Natural killer cell (primary cell): ENCODE results near the gene PILRA. TPM values are rescaled to one million over a fixed set of nuclear protein-coding genes. Genes with fewer than 3 reads are reported as not detected.

Source experiments
- ATAC-seq, 3 donors: fragments of 150-1000 bp in 2 of 3; fragments of 200-7000 bp in 1 of 3; cut with Tn5 transposase; 1 replicate in 1 of 3; 2 replicates in 2 of 3; pipeline ENCODE4 v1.10.0; 2021; ENCODE audit warnings: mild to moderate bottlenecking in 2 of 3, moderate library complexity in 2 of 3
- DNase-seq, 2 donors: peaks; one replicate each; pipeline versions ENCODE4 v3.0.0 to v3.0.0-alpha.2; 2013 to 2021; ENCODE audit warnings: mixed read lengths in 1 of 2
- H3K27ac ChIP-seq: one replicate; pipeline ENCODE4 v1.5.1; 2013; ENCODE audit warnings: mild to moderate bottlenecking, low read length
- H3K27me3 ChIP-seq: one replicate; pipeline ENCODE4 v1.6.1; 2013; ENCODE audit warnings: low read length; ENCODE audit not compliant: control insufficient read depth, insufficient read depth
- H3K36me3 ChIP-seq: one replicate; pipeline ENCODE4 v1.6.1; 2013; ENCODE audit warnings: low read length; ENCODE audit not compliant: control insufficient read depth, insufficient read depth
- H3K4me1 ChIP-seq: one replicate; pipeline ENCODE4 v1.6.1; 2013; ENCODE audit warnings: low read length; ENCODE audit not compliant: control insufficient read depth, insufficient read depth
- H3K4me3 ChIP-seq: one replicate; pipeline ENCODE4 v1.5.1; 2013; ENCODE audit warnings: low read length
- H3K9me3 ChIP-seq: one replicate; pipeline ENCODE4 v1.6.1; 2013; ENCODE audit warnings: low read length; ENCODE audit not compliant: control insufficient read depth, insufficient read depth
- H3K27ac Mint-ChIP-seq, 2 donors: one replicate each; pipeline ENCODE4 v1.8.0; 2022; ENCODE audit warnings: mild to moderate bottlenecking in 2 of 2, mixed read lengths in 2 of 2, moderate library complexity in 1 of 2
- H3K27me3 Mint-ChIP-seq, 2 donors: one replicate each; pipeline ENCODE4 v1.8.0; 2022; ENCODE audit warnings: low read depth in 2 of 2, mixed read lengths in 2 of 2
- H3K36me3 Mint-ChIP-seq: one replicate; pipeline ENCODE4 v1.8.0; 2022; ENCODE audit warnings: mixed read lengths
- H3K4me1 Mint-ChIP-seq, 2 donors: one replicate each; pipeline ENCODE4 v1.8.0; 2022; ENCODE audit warnings: mixed read lengths in 2 of 2
- H3K4me3 Mint-ChIP-seq: one replicate; pipeline ENCODE4 v1.8.0; 2022; ENCODE audit warnings: mild to moderate bottlenecking, moderate library complexity, mixed read lengths
- H3K9me3 Mint-ChIP-seq, 2 donors: one replicate each; pipeline ENCODE4 v1.8.0; 2022; ENCODE audit warnings: mixed read lengths in 2 of 2
- CTCF ChIP-seq: fragments of 200-600 bp; IDR thresholded peaks from one replicate; pipeline ENCODE4 v1.8.0; 2022; ENCODE audit warnings: antibody characterized with exemption
- WGBS: methylation state at CpG from one replicate; pipeline ENCODE4 v1.1.7; 2013; ENCODE audit warnings: missing lambda C conversion rate; ENCODE audit not compliant: insufficient coverage; 5-methylcytosine and 5-hydroxymethylcytosine counted together
- intact Hi-C: fragments of 100-400 bp; cut with micrococcal nuclease; formaldehyde crosslinking; loops from one replicate; pipeline ENCODE4 v1.14.2; 2022
- total RNA-seq, 4 donors: library from RNA; stranded (reverse); fragments of 120-200 nt in 1 of 4; gene quantifications; one replicate each; pipeline versions ENCODE4 v1.2.3 to v1.2.4, GENCODE V29; 2013 to 2022

Gene PILRA
- total RNA-seq, 3 donors from 2014 or later (not counting 1 experiment from before 2014, with no cell fraction given) = 18.8 to 38.8 (median 29.4) TPM

GRCh38 chr7:100425347-100425746, 52.1 kb downstream of the PILRA start:
- intact Hi-C loops = loop anchor here (10.0 kb wide), 1 partner anchor 201 kb away; no protein-coding TSS in a partner anchor
- no peaks in the 10 kb centered on the region for H3K36me3 Mint-ChIP-seq
- H3K36me3 ChIP-seq = no peaks in the 10 kb centered on the region
- no peak overlapping the region for H3K4me3 ChIP-seq
- no peak overlapping the region for H3K27ac ChIP-seq
- H3K27ac Mint-ChIP-seq = peak overlapping the region in 1 of 2 donors; percentile 32
- H3K9me3 Mint-ChIP-seq = no peaks in the 10 kb centered on the region
- no peaks in the 10 kb centered on the region for H3K27me3 ChIP-seq
- 86% methylated on average over 1 of the region's 1 CpG for WGBS
- no peak overlapping the region for H3K4me3 Mint-ChIP-seq
- ATAC-seq = no peak
- H3K4me1 ChIP-seq = peaks cover 15% of the 10 kb centered on the region
- H3K27me3 Mint-ChIP-seq = peaks cover 0 to 5% of the 10 kb centered on the region in 2 donors
- peaks cover 39 to 51% of the 10 kb centered on the region in 2 donors for H3K4me1 Mint-ChIP-seq
- no peak for DNase-seq
- TF ChIP-seq CTCF = no peak
- no peaks in the 10 kb centered on the region for H3K9me3 ChIP-seq

- no peak for DNase-seq
- Mint-ChIP-seq H3K4me3 (no peak overlapping the region), H3K27me3 (peaks cover 0 to 5% of the 10 kb centered on the region in 2 donors), H3K9me3 (no peaks in the 10 kb centered on the region), H3K27ac (peak overlapping the region in 1 of 2 donors; percentile 32), H3K36me3 (no peaks in the 10 kb centered on the region), H3K4me1 (peaks cover 39 to 63% of the 10 kb centered on the region in 2 donors)
- no peaks in the 10 kb centered on the region for H3K27me3 ChIP-seq
- ATAC-seq = no peak
- no peak overlapping the region for H3K27ac ChIP-seq
- intact Hi-C loops = loop anchor here (10.0 kb wide), 1 partner anchor 202 kb away; no protein-coding TSS in a partner anchor
- H3K36me3 ChIP-seq = peaks cover 1% of the 10 kb centered on the region
- TF ChIP-seq CTCF = no peak
- no peak overlapping the region for H3K4me3 ChIP-seq
- peaks cover 27% of the 10 kb centered on the region for H3K4me1 ChIP-seq
- no peaks in the 10 kb centered on the region for H3K9me3 ChIP-seq
Measured at GRCh38 chr7:100426516-100426915, 53.2 kb downstream of the PILRA start.

GRCh38 chr7:100427762-100428198, 54.5 kb downstream of the PILRA start:
- 65% methylated on average over 16 of the region's 16 CpGs for WGBS
- Mint-ChIP-seq H3K27me3 (peaks cover 0 to 5% of the 10 kb centered on the region in 2 donors), H3K4me1 (peaks cover 46 to 68% of the 10 kb centered on the region in 2 donors), H3K36me3 (no peaks in the 10 kb centered on the region), H3K4me3 (peak overlapping the region; percentile 96), H3K27ac (peak overlapping the region; percentile 97 to 99), H3K9me3 (no peaks in the 10 kb centered on the region)
- H3K9me3 ChIP-seq = no peaks in the 10 kb centered on the region
- peak overlapping the region; percentile 99 for H3K27ac ChIP-seq
- no peaks in the 10 kb centered on the region for H3K27me3 ChIP-seq
- TF ChIP-seq CTCF = no peak
- no peak for DNase-seq
- H3K4me3 ChIP-seq = no peak overlapping the region
- H3K36me3 ChIP-seq = peaks cover 7% of the 10 kb centered on the region
- intact Hi-C loops = loop anchor here (1.0 to 10.0 kb wide), 4 partner anchors 31 to 203 kb away; no protein-coding TSS in a partner anchor
- no peak for ATAC-seq
- H3K4me1 ChIP-seq = peaks cover 38% of the 10 kb centered on the region
